Measurements from ENCODE around the gene SMAGP. TPM values are rescaled to one million over a fixed set of nuclear protein-coding genes. Genes with fewer than 3 reads are reported as not detected.

SMAGP gene
- total RNA-seq, 1 experiment from 2014 or later: 12.4 TPM

- H3K27ac Mint-ChIP-seq: peak within 1 kb of the TSS; percentile 99 to 100 (median 100)
- H2AK5ac ChIP-seq (ENCODE audit: insufficient read length, low read length): no peak within 1 kb of the TSS
- H4K20me1 ChIP-seq (ENCODE audit: control insufficient read depth, insufficient read depth, insufficient read length): no peaks in the 10 kb centered on the region
- peak within 1 kb of the TSS; percentile 42 for H2BK5ac ChIP-seq (ENCODE audit: insufficient read length, low read length)
- H3K18ac ChIP-seq (ENCODE audit: insufficient read length, low read depth, low read length): peak within 1 kb of the TSS; percentile 86
- H3K4me1 Mint-ChIP-seq: peaks cover 11 to 14% of the 10 kb centered on the region in 2 experiments
- H4K91ac ChIP-seq (ENCODE audit: insufficient read length, low read depth, low read length): no peak within 1 kb of the TSS
- H2BK12ac ChIP-seq (ENCODE audit: insufficient read length, low read depth, low read length): no peak within 1 kb of the TSS
- H3K14ac ChIP-seq (ENCODE audit: insufficient read depth, low read length): peak within 1 kb of the TSS; percentile 96
- H3K4me2 ChIP-seq (ENCODE audit: insufficient read depth, insufficient read length, low read length): peak within 1 kb of the TSS; percentile 78
- peaks cover 26 to 36% (median 28%) of the 10 kb centered on the region in 3 experiments for H3K36me3 Mint-ChIP-seq (ENCODE audit: insufficient read depth in 1 of 3, low read depth in 3 of 3)
- H3K4me3 Mint-ChIP-seq: peak within 1 kb of the TSS; percentile 94 to 98
- peak within 1 kb of the TSS; percentile 6 for H2AFZ ChIP-seq (ENCODE audit: low read length)
- no peak within 1 kb of the TSS for H3K23ac ChIP-seq (ENCODE audit: insufficient read length, low read depth, low read length)
- H3T11ph ChIP-seq (ENCODE audit: low read length): no peak within 1 kb of the TSS
- H2BK15ac ChIP-seq (ENCODE audit: low read depth, low read length): no peak within 1 kb of the TSS
- H3K56ac ChIP-seq (ENCODE audit: insufficient read length, low read depth, low read length): no peak within 1 kb of the TSS
- H3K27me3 Mint-ChIP-seq (ENCODE audit: low read depth): no peaks in the 10 kb centered on the region
- no peak; the same call in 2 of the 3 replicates for TF ChIP-seq CTCF (conservative IDR thresholded peaks at IDR 0.05)
- H3K79me1 ChIP-seq (ENCODE audit: insufficient read depth, low read depth, low read length, poor library complexity, severe bottlenecking): no peaks in the 10 kb centered on the region
- H4K8ac ChIP-seq (replicated peaks; ENCODE audit: insufficient read length, low read depth, low read length): peak within 1 kb of the TSS; percentile 5
- H3K9ac ChIP-seq (ENCODE audit: extremely low read depth, insufficient read length, low read length): peak within 1 kb of the TSS; percentile 87
- H3K9me3 Mint-ChIP-seq: no peaks in the 10 kb centered on the region
- H3K4me1 ChIP-seq (ENCODE audit: insufficient read depth, low read length): peaks cover 2% of the 10 kb centered on the region; the same call in 1 of the 2 replicates
- no peaks in the 10 kb centered on the region for H3K9me3 ChIP-seq (ENCODE audit: control insufficient read depth, low read depth, low read length)
- H3K79me2 ChIP-seq (ENCODE audit: insufficient read depth, low read length): peaks cover 2% of the 10 kb centered on the region; the same call in 1 of the 2 replicates
- WGBS (ENCODE audit: extremely low coverage, insufficient read length, low lambda C conversion rate): no CpG with 5 or more reads among the region's 70 CpGs
- H2BK120ac ChIP-seq (ENCODE audit: low read depth, low read length, poor library complexity, severe bottlenecking): peak within 1 kb of the TSS; percentile 99
- DNase-seq: peak; percentile 99
- H3K23me2 ChIP-seq (ENCODE audit: insufficient read length, low read depth, low read length, poor library complexity, severe bottlenecking): peaks cover 4% of the 10 kb centered on the region
- peak within 1 kb of the TSS; percentile 14 for H4K5ac ChIP-seq (ENCODE audit: insufficient read length, low read depth, low read length)
- peak within 1 kb of the TSS; percentile 72 for H3K27ac ChIP-seq (ENCODE audit: insufficient read length, low read depth, low read length)
- no peaks in the 10 kb centered on the region for H3K27me3 ChIP-seq (ENCODE audit: insufficient read depth, low read length)
- peak within 1 kb of the TSS; percentile 59; the same call in 1 of the 2 replicates for H3K4ac ChIP-seq (ENCODE audit: low read depth, low read length)
- no peak within 1 kb of the TSS for H2BK20ac ChIP-seq (ENCODE audit: low read depth, low read length, poor library complexity, severe bottlenecking)
Measured at GRCh38 chr12:51238510-51239334, 31.5 kb downstream of the SMAGP start, which contains the start of gene DAZAP2. Gene DAZAP2 (plus strand): TSS chr12:51238826. CDS start chr12:51238908, 82 bp downstream.

Data from H9 (cell line).